ENCODE results near the gene SLC25A42.
A peak's percentile ranks its signal among the peaks of the same experiment; 100 is the strongest.

The SLC25A42 gene

DNA sequence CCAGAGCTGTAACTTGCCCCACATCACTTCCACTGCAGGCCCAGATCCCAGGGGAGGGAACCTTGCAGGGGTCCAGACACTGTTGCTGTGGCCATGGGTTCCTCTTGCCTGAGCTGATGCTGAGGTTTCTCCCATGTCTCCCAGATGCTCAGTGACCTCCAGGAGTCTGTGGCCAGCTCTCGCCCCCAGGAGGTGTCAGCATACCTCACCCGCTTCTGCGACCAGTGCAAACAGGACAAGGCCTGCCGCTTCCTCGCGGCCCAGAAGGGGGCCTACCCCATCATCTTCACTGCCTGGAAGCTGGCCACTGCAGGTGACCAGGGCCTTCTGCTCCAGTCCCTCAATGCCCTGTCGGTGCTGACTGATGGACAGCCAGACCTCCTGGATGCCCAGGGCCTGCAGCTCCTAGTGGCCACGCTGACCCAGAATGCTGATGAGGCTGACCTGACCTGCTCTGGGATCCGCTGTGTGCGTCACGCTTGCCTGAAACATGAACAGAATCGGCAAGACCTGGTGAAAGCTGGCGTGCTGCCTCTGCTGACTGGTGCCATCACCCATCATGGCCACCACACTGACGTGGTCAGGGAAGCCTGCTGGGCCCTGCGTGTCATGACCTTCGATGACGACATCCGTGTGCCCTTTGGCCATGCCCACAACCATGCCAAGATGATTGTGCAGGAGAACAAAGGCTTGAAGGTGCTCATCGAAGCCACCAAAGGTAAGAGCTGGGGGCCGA is 12.1 kb upstream of the SLC25A42 start:
- DNase-seq = no peak

GRCh38 chr19:19052921-19053320 is 10.9 kb upstream of the SLC25A42 start:
- no peak for DNase-seq

DNA sequence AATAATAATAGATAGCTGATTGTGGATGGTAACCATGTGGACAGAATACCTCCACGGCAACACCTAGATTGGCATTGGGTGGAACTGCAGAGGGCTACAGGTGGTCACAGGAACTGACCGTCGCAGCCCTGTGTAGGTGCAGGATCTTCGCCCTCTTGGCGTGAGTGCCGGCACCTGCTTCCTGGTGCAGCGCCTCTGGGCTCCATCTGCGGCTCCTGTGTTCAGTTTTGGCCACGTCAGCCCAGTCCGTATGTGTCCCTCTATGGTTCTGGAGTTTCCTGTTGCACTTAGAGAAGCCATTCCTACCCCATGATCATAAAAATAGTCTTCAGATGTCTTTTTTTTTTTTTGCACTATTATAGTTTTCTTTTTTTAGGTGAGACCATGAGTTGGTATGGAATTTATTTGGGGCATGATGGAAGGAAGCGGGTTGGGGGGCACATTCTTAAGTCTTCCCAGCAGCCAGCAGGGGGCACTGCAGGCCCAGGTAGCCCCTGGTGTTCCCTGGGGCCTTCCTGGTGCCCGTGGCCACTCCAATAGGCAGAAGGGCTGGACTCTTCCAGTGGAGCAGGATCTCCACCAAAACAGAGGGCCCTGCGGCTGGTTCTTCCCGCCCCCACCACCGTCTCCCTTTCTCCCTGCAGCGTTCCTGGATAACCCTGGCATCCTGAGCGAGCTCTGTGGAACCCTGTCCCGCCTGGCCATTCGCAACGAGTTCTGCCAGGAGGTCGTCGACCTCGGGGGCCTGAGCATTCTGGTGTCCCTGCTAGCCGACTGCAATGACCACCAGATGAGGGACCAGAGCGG is 10.1 kb upstream of the SLC25A42 start:
- DNase-seq = peak; percentile 54 to 84 (median 69)

GRCh38 chr19:19054315-19054938 is 9.4 kb upstream of the SLC25A42 start:
- DNase-seq = no peak

- no peak for DNase-seq
These were observed 8.8 kb upstream of the SLC25A42 start for GRCh38 chr19:19054939-19055440.

- DNase-seq = no peak
These were observed 8.1 kb upstream of the SLC25A42 start for GRCh38 chr19:19055701-19056100.

- DNase-seq = no peak
These were observed 7.0 kb upstream of the SLC25A42 start for GRCh38 chr19:19056636-19057275.

- no peak for DNase-seq
These were observed 6.5 kb upstream of the SLC25A42 start for GRCh38 chr19:19057317-19057716.

DNA sequence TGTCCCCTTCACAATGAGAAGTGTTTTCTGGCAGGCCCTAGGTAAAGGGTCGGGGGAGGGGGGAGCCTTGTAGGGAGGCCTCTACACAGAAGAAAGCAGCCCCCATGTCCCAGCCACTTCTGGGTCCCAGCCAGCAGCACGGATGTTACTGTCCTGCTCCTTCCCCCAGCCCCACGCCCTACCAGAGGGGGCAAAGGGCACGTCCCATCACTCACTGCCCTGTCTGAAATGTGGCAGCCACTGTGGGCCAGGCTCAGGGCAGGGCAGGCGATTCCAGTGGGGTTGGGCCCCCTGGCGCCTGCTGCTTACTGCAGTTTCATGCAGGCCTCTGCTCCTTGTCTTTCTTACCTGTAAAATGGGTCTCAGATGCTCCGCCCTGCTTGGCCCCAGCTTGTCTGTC is 6.1 kb upstream of the SLC25A42 start:
- DNase-seq = no peak

GRCh38 chr19:19059018-19059836 is 4.6 kb upstream of the SLC25A42 start:
- DNase-seq = no peak

DNA sequence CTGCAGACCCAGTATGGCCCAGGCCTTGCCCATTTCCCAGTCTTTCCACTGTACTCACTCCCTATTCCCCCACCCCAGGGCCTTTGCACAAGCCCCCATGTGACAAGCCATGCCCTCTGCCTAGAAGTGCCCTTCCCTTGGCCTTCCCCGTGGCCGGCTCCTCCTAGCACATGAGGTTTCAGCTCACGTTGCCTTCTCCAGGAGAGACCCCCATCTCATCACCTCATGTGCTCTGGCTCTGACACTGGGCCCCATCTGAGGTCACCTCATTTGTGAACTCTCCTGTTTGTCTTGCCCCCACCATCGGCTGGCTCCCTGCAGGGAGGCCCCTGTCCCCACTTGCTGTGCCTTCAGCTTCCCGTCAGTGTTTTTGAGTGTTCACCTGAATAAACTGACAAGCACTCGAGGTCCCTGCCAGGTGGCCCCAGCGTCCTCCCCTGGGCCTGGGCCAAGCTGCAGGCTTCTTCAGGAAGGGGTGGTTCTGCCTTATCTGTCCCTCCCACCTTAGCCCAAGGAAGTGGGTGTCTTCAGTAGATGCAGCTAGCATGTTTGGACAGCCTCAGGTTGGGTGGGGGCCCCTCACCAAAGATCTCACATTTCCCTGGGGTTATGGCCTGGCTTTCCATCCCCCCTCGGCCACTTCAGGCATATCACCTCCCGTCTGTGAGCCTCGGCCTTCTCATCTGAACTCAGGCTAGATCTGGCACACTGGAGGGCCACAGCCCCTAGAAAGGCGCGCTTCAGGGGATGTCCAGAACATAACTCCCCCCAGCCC is 3.8 kb upstream of the SLC25A42 start:
- no peak for DNase-seq

GRCh38 chr19:19061506-19061905 is 2.3 kb upstream of the SLC25A42 start:
- no peak for DNase-seq

DNA sequence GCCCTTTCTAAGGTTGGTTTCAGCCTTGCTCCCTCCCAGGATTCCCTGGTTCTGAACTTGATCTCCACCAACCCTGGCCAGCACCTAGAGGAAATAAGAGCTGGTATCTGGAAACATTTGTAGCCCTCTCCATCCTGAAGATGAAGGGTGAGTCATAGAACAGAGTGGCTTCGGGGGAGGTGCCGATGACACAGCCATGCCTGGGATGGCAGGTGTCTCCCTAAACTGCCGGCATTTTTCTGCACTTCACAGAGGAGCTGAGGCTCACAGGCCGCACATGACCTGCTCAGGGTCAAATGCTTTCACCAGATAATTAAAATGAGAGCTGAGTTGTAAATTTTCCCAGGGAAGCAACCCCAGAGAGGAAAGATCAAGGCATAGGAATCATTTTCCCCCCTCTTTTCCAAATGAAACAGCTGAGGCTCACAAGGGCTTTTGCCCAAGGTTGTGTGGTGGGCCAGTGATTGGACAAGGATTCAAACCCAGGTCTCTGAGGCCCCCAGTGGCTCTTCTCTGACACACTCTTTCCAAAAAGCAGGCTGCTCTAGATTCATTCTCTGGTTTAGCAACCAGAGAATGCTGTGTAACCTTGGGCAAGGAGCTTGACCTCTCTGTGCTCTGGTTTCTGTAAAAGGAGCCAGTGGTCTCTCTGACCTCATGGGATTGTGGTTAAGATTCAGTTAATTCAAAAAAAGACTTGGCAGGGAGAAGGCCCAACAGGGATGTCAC is 1.2 kb upstream of the SLC25A42 start:
- no peak for DNase-seq

DNA sequence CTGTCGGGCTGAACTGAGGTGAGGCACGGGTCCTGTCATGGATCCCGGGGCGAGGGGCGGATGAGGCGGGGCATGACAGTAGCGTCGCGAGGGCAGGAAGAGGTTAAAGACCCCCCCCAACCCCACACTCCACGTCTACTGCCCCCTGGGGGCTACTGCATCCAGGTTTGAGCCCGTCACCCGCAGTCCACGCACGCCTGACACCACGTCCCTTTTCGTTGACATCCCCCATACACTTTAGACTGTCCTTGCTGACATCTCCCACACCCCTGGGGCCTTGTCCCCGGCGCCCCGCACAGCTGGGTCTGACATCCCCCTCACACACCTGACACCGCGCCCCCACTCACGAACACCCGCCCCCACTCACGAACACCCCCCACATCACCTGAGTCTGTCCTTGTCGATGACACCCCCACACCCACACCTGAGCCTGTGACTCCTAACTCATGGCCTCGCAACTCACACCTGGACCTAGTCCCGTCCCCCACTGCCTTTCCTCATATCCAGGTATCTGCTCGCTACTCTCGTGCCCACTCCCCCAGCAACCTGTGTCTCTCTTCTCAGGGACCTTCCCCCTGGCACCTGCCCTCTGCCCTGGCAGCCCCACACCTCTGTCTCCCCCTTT is 416 bp downstream of the SLC25A42 start:
- no peak for DNase-seq

GRCh38 chr19:19064811-19065745 is 1.3 kb downstream of the SLC25A42 start:
- DNase-seq = peak in 2 of 4 experiments; percentile 19 to 27

DNA sequence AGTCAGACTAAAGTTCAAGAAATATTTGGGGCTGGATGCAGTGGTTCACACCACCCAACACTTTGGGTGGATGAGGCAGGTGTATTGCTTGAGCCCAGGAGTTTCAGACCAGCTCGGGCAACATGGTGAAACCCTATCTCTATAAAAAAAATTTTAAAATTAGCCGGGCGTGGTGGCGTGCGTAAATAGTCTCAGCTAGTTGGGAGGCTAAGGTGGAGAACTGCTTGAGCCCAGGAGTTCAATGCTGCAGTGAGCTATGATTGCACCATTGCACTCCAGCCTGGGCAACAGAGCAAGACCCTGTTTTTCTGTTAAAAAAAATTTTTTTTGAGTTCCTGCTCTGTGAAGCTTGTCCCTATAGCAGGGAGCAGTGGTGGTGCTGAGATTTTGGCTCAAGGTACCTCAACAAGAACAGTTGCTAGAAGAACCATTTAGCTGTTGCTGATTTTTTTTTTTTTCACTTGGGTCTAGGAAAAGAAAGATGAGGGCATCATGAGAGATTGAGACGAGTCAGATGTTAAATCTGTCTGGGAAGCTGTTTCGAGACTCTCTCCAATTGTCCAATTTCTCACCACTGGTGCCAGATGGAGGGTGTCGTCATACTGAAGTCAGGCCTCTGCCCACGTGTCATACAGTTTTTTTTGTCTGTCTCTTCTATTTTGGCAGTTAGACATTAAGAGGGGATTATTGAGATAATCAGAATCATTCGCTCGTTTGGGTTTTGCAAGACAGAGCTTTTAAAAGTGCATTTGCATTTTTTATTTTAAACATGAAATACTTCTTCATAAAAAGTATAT is 3.7 kb downstream of the SLC25A42 start:
- DNase-seq = peak in 3 of 4 experiments; percentile 22 to 48 (median 31)
